A549 (cell line): ENCODE results near the gene PMEL. TPM values are rescaled to one million over a fixed set of nuclear protein-coding genes. Genes with fewer than 3 reads are reported as not detected.

Source experiments
- ATAC-seq, 2 experiments: fragments of 200-7000 bp in 1 of 2; fragments of >200 bp in 1 of 2; cut with Nextera tagmentation in 1 of 2; cut with Tn5 transposase in 1 of 2; 3 replicates each; pipeline versions ENCODE4 v1.8.0 to v1.9.1; 2018 to 2020; ENCODE audit warnings: mild to moderate bottlenecking in 1 of 2, moderate library complexity in 1 of 2
- CTCF ChIA-PET: fragments of 300-600 bp; sonication (Branson Sonifier 250); formaldehyde crosslinking; extraction: SDS; loops from one replicate; lab custom pipeline; 2021; ENCODE audit warnings: antibody characterized with exemption, inconsistent platforms; lab: Yijun Ruan, JAX
- POLR2A ChIA-PET: fragments of 350-600 bp; formaldehyde crosslinking; extraction: SDS; loops from one replicate; lab custom pipeline; 2021; ENCODE audit warnings: antibody characterized with exemption, inconsistent platforms; lab: Yijun Ruan, JAX
- DNase-seq, 2 experiments: peaks; one replicate each; pipeline versions ENCODE4 v3.0.0 to v3.0.0-alpha.2; 2011 to 2016; ENCODE audit warnings: low read depth in 1 of 2, low spot score in 1 of 2
- FAIRE-seq: peaks from 2 replicates; lab custom pipeline; 2011; peaks lifted over from hg19 to GRCh38; lab: Jason Lieb, UNC
- H3K27ac ChIP-seq, 2 experiments: fragments of >200 bp; sonication (Bioruptor Twin); formaldehyde crosslinking; 3 replicates each; pipeline ENCODE4 v1.5.1; 2016 to 2017
- H3K4me1 ChIP-seq: fragments of >200 bp; sonication (Bioruptor Twin); formaldehyde crosslinking; 3 replicates; pipeline ENCODE4 v1.6.1; 2016
- H3K4me2 ChIP-seq: fragments of >200 bp; sonication (Bioruptor Twin); formaldehyde crosslinking; 3 replicates; pipeline ENCODE4 v1.6.1; 2016
- H3K4me3 ChIP-seq: fragments of >200 bp; sonication (Bioruptor Twin); formaldehyde crosslinking; 3 replicates; pipeline ENCODE4 v1.5.1; 2016
- H3K9me3 ChIP-seq: fragments of >200 bp; sonication (Bioruptor Twin); formaldehyde crosslinking; 3 replicates; pipeline ENCODE4 v1.6.1; 2016
- BHLHE40 ChIP-seq: IDR thresholded peaks from 2 replicates; pipeline ENCODE4 v1.6.1; 2012; ENCODE audit warnings: low read depth, low read length, inconsistent platforms
- EHF ChIP-seq: fragments of 250-450 bp; sonication (Bioruptor Pico); IDR thresholded peaks from 2 replicates; pipeline ENCODE4 v1.5.0; 2020; ENCODE audit warnings: mild to moderate bottlenecking
- GATA3 ChIP-seq: IDR thresholded peaks from 2 replicates; pipeline ENCODE4 v1.6.1; 2012; ENCODE audit warnings: borderline replicate concordance
- HEYL ChIP-seq: fragments of 250-450 bp; sonication (Bioruptor Pico); IDR thresholded peaks from 2 replicates; pipeline ENCODE4 v1.8.0; 2021; ENCODE audit warnings: mild to moderate bottlenecking, moderate library complexity
- HOXA7 ChIP-seq: fragments of 250-450 bp; sonication (Bioruptor Pico); IDR thresholded peaks from 2 replicates; pipeline ENCODE4 v1.5.0; 2020; ENCODE audit warnings: mild to moderate bottlenecking, moderate library complexity
- HOXB13 ChIP-seq: fragments of 250-450 bp; sonication (Bioruptor Pico); IDR thresholded peaks from 2 replicates; pipeline ENCODE4 v1.5.0; 2020; ENCODE audit warnings: low read depth, mild to moderate bottlenecking, moderate library complexity
- HOXB5 ChIP-seq: fragments of 250-450 bp; sonication (Bioruptor Pico); IDR thresholded peaks from 2 replicates; pipeline ENCODE4 v1.5.0; 2020; ENCODE audit warnings: mild to moderate bottlenecking, moderate library complexity
- KDM1A ChIP-seq: fragments of 200-600 bp; sonication (generic); IDR thresholded peaks from 2 replicates; pipeline ENCODE4 v1.6.1; 2016; ENCODE audit warnings: low read depth, mild to moderate bottlenecking
- KDM5A ChIP-seq: fragments of 200-600 bp; sonication (generic); IDR thresholded peaks from 2 replicates; pipeline ENCODE4 v1.6.1; 2016; ENCODE audit warnings: antibody characterized with exemption, mild to moderate bottlenecking
- PHF8 ChIP-seq: fragments of 200-600 bp; sonication (generic); IDR thresholded peaks from 2 replicates; pipeline ENCODE4 v1.6.1; 2016; ENCODE audit warnings: low read depth, mild to moderate bottlenecking, antibody characterized with exemption, moderate library complexity, borderline replicate concordance
- POLR2A ChIP-seq: IDR thresholded peaks from 2 replicates; pipeline ENCODE4 v1.6.1; 2012; ENCODE audit warnings: mild to moderate bottlenecking, low read length
- POLR2AphosphoS2 ChIP-seq: conservative IDR thresholded peaks from 2 replicates; pipeline ENCODE4 v1.6.1; 2012; ENCODE audit warnings: low read length, improper control_type of control experiment, inconsistent platforms
- RARB ChIP-seq: fragments of 250-450 bp; sonication (Bioruptor Pico); IDR thresholded peaks from 2 replicates; pipeline ENCODE4 v1.8.0; 2021; ENCODE audit warnings: mild to moderate bottlenecking, moderate library complexity
- RFX5 ChIP-seq: fragments of 450-650 bp; IDR thresholded peaks from 2 replicates; pipeline ENCODE4 v1.7.1; 2014; ENCODE audit warnings: antibody characterized with exemption, mild to moderate bottlenecking, moderate library complexity
- RNF2 ChIP-seq: fragments of 200-600 bp; sonication (generic); IDR thresholded peaks from 2 replicates; pipeline ENCODE4 v1.6.1; 2016; ENCODE audit warnings: low read depth, mild to moderate bottlenecking, antibody characterized with exemption, moderate library complexity, borderline replicate concordance
- SREBF2 ChIP-seq: fragments of 450-650 bp; IDR thresholded peaks from 2 replicates; pipeline ENCODE4 v1.6.1; 2014; ENCODE audit warnings: mild to moderate bottlenecking, moderate library complexity
- TP53 ChIP-seq: fragments of 250-450 bp; sonication (Bioruptor Pico); IDR thresholded peaks from 2 replicates; pipeline ENCODE4 v1.5.0; 2021; ENCODE audit warnings: mild to moderate bottlenecking, moderate library complexity
- ZFP36 ChIP-seq: fragments of 450-650 bp; IDR thresholded peaks from 2 replicates; pipeline ENCODE4 v1.6.1; 2014; ENCODE audit warnings: borderline replicate concordance; ENCODE audit not compliant: partially characterized antibody
- ZSCAN20 ChIP-seq: fragments of 250-450 bp; sonication (Bioruptor Pico); IDR thresholded peaks from 2 replicates; pipeline ENCODE4 v1.8.0; 2022; ENCODE audit warnings: mild to moderate bottlenecking, moderate library complexity
- WGBS: methylation state at CpG from one replicate; pipeline ENCODE4 v1.1.6; 2017; ENCODE audit errors: missing lambda C conversion rate; 5-methylcytosine and 5-hydroxymethylcytosine counted together
- polyA plus RNA-seq, 4 experiments: library from polyadenylated mRNA; depleted of rRNA in 3 of 4; stranded (reverse); fragments of >200 nt; fragmentation: RNase III in 1 of 4; extraction: RNeasy Plus Mini Kit Qiagen cat#74134 plus additional on column Dnase treatment in 1 of 4; gene quantifications; 2 replicates in 3 of 4; 3 replicates in 1 of 4; pipeline ENCODE4 v1.2.3, GENCODE V29; 2011 to 2017
- TF ChIP-seq, protein P1 (sequence below): IDR thresholded peaks from 2 replicates; pipeline ENCODE4 v1.6.1; 2012; ENCODE audit warnings: low read depth, borderline replicate concordance
- TF ChIP-seq, protein P2 (sequence below): fragments of >200 bp; sonication (Bioruptor Twin); formaldehyde crosslinking; IDR thresholded peaks from 2 replicates; pipeline ENCODE4 v1.6.1; 2016
- TF ChIP-seq, protein P3 (sequence below): fragments of 150-350 bp; IDR thresholded peaks from 2 replicates; pipeline ENCODE4 v1.6.1; 2014; ENCODE audit warnings: low read depth, mild to moderate bottlenecking, low read length
- TF ChIP-seq, protein P4 (sequence below): fragments of 250-450 bp; sonication (Bioruptor Pico); IDR thresholded peaks from 2 replicates; pipeline ENCODE4 v1.5.0; 2021; ENCODE audit warnings: mild to moderate bottlenecking, moderate library complexity, borderline replicate concordance

PMEL gene
- polyA plus RNA-seq, 2 of the 4 experiments (the other 2 are of a cell fraction): 1.4 to 2.2 TPM

DNA sequence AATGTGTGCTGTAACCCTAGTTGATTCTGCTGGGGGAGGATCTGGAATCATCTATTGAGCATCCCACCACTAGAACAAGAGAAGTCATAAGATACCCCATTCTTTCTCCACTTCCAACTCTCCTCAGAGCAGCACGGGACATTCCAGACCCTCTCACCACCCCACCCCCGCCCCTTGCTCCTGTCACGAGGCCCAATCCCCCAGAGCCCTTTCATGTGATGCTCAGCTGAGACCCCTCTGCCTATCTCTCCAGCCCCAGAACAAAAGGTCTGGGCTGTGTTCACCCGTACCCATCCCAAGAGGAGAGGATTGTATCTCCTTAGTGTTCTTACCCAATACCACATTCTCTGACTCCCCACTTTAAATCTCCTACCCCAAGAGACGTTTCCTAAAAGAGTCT is 602 bp downstream of the PMEL start:
- 89% methylated on average over 3 of the region's 5 CpGs for WGBS
- TF ChIP-seq SREBF2 (no peak), PHF8 (no peak), RARB (CRISPR knock-in tag) (no peak), EHF (CRISPR knock-in tag) (no peak), HOXB5 (CRISPR knock-in tag) (no peak), TP53 (no peak), BHLHE40 (no peak), RNF2 (no peak), GATA3 (no peak), KDM5A (no peak), HEYL (CRISPR knock-in tag) (no peak)
- TF ChIP-seq, protein P1, sequence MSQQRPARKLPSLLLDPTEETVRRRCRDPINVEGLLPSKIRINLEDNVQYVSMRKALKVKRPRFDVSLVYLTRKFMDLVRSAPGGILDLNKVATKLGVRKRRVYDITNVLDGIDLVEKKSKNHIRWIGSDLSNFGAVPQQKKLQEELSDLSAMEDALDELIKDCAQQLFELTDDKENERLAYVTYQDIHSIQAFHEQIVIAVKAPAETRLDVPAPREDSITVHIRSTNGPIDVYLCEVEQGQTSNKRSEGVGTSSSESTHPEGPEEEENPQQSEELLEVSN: no peak
- TF ChIP-seq, protein P2, sequence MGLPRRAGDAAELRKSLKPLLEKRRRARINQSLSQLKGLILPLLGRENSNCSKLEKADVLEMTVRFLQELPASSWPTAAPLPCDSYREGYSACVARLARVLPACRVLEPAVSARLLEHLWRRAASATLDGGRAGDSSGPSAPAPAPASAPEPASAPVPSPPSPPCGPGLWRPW: no peak
- TF ChIP-seq, protein P3, sequence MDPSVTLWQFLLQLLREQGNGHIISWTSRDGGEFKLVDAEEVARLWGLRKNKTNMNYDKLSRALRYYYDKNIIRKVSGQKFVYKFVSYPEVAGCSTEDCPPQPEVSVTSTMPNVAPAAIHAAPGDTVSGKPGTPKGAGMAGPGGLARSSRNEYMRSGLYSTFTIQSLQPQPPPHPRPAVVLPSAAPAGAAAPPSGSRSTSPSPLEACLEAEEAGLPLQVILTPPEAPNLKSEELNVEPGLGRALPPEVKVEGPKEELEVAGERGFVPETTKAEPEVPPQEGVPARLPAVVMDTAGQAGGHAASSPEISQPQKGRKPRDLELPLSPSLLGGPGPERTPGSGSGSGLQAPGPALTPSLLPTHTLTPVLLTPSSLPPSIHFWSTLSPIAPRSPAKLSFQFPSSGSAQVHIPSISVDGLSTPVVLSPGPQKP: no peak
- FAIRE-seq (no peak), ATAC-seq (no peak), DNase-seq (no peak)
- CTCF ChIA-PET: no interaction called here
- no peak overlapping the region for H3K27ac ChIP-seq
- POLR2A ChIA-PET: no interaction called here
- no peak overlapping the region for H3K4me2 ChIP-seq
- H3K9me3 ChIP-seq: no peaks in the 10 kb centered on the region
- no peak overlapping the region for H3K4me3 ChIP-seq
- peaks cover 17% of the 10 kb centered on the region; the same call in 2 of the 3 replicates for H3K4me1 ChIP-seq

DNA sequence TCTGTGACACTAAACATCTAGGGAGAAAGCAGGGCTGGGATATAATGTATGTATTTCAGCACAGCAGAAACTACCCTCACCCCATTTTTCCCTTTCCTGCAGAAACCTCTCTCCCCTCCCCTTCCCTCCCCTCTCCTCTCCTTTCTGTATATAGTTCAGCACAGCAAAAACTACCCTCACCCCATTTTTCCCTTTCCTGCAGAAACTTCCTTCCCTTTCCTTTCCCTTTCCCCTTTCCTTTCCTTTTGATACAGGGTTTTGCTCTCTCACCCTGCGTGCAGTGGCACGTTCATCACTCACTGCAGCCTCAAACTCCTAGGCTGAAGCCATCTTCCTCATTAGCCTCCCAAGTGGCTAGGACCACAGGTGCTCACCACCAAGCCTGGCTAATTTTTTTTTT is 2.1 kb downstream of the PMEL start:
- ChIA-PET POLR2A (no interaction called here), CTCF (no interaction called here)
- 75% methylated on average over 2 of the region's 2 CpGs for WGBS
- Histone ChIP-seq H3K4me3 (no peak overlapping the region), H3K27ac (no peak overlapping the region), H3K4me1 (peaks cover 17% of the 10 kb centered on the region; the same call in 2 of the 3 replicates), H3K4me2 (no peak overlapping the region), H3K9me3 (no peaks in the 10 kb centered on the region)
- ATAC-seq: no peak
- FAIRE-seq: no peak
- no peak for DNase-seq
- no peak for TF ChIP-seq RFX5
- no peak for TF ChIP-seq HOXA7 (CRISPR knock-in tag)
- TF ChIP-seq ZFP36: no peak
- no peak for TF ChIP-seq POLR2AphosphoS2
- TF ChIP-seq HOXB13: no peak
- TF ChIP-seq TP53: no peak
- TF ChIP-seq GATA3: no peak
- no peak for TF ChIP-seq ZSCAN20 (CRISPR knock-in tag)
- no peak for TF ChIP-seq POLR2A
- TF ChIP-seq, protein P4, sequence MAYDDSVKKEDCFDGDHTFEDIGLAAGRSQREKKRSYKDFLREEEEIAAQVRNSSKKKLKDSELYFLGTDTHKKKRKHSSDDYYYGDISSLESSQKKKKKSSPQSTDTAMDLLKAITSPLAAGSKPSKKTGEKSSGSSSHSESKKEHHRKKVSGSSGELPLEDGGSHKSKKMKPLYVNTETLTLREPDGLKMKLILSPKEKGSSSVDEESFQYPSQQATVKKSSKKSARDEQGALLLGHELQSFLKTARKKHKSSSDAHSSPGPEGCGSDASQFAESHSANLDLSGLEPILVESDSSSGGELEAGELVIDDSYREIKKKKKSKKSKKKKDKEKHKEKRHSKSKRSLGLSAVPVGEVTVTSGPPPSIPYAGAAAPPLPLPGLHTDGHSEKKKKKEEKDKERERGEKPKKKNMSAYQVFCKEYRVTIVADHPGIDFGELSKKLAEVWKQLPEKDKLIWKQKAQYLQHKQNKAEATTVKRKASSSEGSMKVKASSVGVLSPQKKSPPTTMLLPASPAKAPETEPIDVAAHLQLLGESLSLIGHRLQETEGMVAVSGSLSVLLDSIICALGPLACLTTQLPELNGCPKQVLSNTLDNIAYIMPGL: no peak
- TF ChIP-seq KDM1A: no peak
- TF ChIP-seq, all 56 proteins: peak for 0
